SK-N-MC (cell line): ENCODE measurements around the gene PVR.
"Not testable (repeated sequence)": the region's sequence is repeated elsewhere in the genome, so short reads cannot be mapped to it uniquely, and the experiment has no call there.

Experiments
- DNase-seq: peaks from one replicate; pipeline ENCODE4 v3.0.0-alpha.2; 2011; ENCODE audit warnings: low read depth, low spot score
- H3K27ac ChIP-seq: fragments of 200-600 bp; sonication (generic); 2 replicates; pipeline ENCODE4 v1.5.1; 2016; ENCODE audit warnings: mixed run types
- H3K36me3 ChIP-seq: fragments of 200-600 bp; sonication (generic); 2 replicates; pipeline ENCODE4 v1.6.1; 2017; ENCODE audit warnings: antibody characterized with exemption, low read length, mixed read lengths; ENCODE audit not compliant: insufficient read depth
- H3K4me3 ChIP-seq: fragments of 200-600 bp; sonication (generic); 2 replicates; pipeline ENCODE4 v1.5.1; 2016
- H3K9ac ChIP-seq: fragments of 200-600 bp; sonication (generic); 2 replicates; pipeline ENCODE4 v1.8.0; 2017; ENCODE audit warnings: mixed run types, mixed read lengths; ENCODE audit not compliant: insufficient read length
- H3K9me3 ChIP-seq: fragments of 200-600 bp; sonication (generic); 2 replicates; pipeline ENCODE4 v1.6.1; 2017; ENCODE audit warnings: low read depth, mild to moderate bottlenecking, antibody characterized with exemption, low read length, moderate library complexity, mixed read lengths
- EZH2 ChIP-seq: fragments of 200-600 bp; sonication (generic); IDR thresholded peaks from one replicate; pipeline ENCODE4 v1.6.1; 2017; ENCODE audit warnings: antibody characterized with exemption
- FOXP2 ChIP-seq: optimal IDR thresholded peaks from 2 replicates; pipeline ENCODE3; 2011; ENCODE audit warnings: mild to moderate bottlenecking, moderate library complexity; ENCODE audit not compliant: insufficient read depth; ENCODE audit errors: extremely low read length, control extremely low read depth
- POLR2AphosphoS5 ChIP-seq: IDR thresholded peaks from 2 replicates; pipeline ENCODE4 v1.6.1; 2012; ENCODE audit warnings: mild to moderate bottlenecking, low read depth, low read length, borderline replicate concordance

The PVR gene

DNA sequence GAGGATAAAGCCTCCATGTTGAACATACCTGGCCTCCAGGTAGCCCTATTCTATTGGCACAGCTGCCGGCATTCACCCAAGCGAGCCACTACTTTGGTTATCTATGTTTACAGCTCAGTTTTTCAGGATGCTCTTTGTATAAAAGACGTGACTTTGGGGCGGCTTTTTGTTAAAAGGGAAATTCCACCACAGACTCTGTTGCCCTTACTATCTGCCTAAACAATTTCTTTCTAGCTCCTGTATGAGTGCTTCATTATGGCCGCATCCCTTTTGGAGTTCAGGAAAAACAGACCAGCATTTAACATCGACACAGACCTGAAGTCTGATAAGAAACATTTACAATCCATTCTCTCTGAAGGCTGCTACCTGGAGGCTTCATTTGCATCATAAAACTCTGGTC lies 39.5 kb upstream of the PVR start:
- Histone ChIP-seq H3K4me3 (no peak overlapping the region), H3K9ac (no peak overlapping the region), H3K9me3 (no peaks in the 10 kb centered on the region), H3K36me3 (no peaks in the 10 kb centered on the region), H3K27ac (no peak overlapping the region)
- no peak for DNase-seq
- TF ChIP-seq FOXP2 (no peak), EZH2 (no peak), POLR2AphosphoS5 (no peak)

DNA sequence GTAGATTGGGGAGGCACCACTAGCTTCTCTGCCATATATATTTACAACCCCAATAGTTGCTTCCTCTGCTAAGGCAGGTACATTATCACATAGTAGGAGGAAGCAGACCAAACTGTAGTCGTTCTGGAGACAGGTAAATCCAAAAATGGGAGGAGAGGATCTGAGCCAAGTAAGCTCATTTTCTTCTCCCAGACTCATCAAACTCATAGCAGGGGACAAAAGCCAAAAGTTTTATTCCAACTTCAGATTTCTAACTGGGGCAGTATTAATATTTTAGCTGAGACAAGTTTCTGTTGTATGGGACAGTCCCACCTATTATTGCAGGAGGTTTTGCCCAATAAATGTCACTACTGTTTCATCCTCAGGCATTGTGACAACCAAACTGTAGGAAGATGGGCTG lies 38.2 kb upstream of the PVR start:
- Histone ChIP-seq H3K9me3 (no peaks in the 10 kb centered on the region), H3K9ac (no peak overlapping the region), H3K4me3 (no peak overlapping the region), H3K27ac (no peak overlapping the region), H3K36me3 (no peaks in the 10 kb centered on the region)
- no peak for DNase-seq
- TF ChIP-seq FOXP2 (no peak), POLR2AphosphoS5 (no peak), EZH2 (no peak)

DNA sequence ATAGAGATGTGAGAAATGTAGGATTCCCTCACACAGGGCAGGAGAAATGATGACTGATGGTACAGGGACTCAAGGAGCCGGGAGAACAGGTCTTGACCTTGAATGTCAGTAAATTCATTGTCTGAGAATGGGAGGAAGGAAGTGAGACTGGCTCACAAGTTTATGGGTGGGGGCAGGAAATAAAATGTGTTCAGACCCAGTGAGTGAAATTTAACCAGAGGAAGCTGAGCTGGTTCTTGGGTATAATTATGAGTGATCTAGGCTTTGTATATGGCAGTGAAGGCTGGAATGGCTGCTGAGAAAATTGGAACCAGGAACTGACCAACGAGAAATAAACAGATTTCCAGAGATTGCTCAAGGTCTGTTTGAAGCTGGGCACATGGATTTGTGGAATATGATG lies 36.7 kb upstream of the PVR start:
- TF ChIP-seq EZH2, result no peak
- TF ChIP-seq POLR2AphosphoS5, result no peak
- no peak for TF ChIP-seq FOXP2
- DNase-seq, result no peak
- peak overlapping the region; percentile 8; the same call in 1 of the 2 replicates for H3K27ac ChIP-seq
- no peak overlapping the region for H3K9ac ChIP-seq
- no peaks in the 10 kb centered on the region for H3K9me3 ChIP-seq
- no peak overlapping the region for H3K4me3 ChIP-seq
- H3K36me3 ChIP-seq, result no peaks in the 10 kb centered on the region

DNA sequence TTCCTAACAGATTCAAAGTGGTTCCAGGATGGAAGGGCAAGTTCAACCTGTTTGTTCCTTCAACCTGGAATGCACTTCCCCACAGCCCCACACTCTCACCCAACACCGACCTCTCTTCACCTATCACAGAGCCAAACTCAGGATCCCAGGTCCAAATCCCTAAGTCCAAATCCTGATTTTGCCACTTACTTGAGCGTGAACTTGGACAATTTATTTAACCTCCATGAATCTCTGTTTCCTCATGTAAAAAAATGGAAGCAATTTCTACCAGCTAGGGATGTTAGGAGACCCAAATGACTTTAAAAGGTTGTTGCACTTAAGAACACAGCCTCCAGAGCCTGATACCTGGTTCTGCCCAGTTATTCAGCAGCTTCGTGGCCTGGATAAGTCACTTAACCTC lies 35.8 kb upstream of the PVR start:
- peak overlapping the region; percentile 88 for H3K27ac ChIP-seq
- TF ChIP-seq POLR2AphosphoS5, result no peak
- TF ChIP-seq EZH2, result no peak
- TF ChIP-seq FOXP2, result no peak
- peak overlapping the region; percentile 51 for H3K4me3 ChIP-seq
- H3K9ac ChIP-seq, result no peak overlapping the region
- no peaks in the 10 kb centered on the region for H3K36me3 ChIP-seq
- no peaks in the 10 kb centered on the region for H3K9me3 ChIP-seq
- DNase-seq, result no peak

DNA sequence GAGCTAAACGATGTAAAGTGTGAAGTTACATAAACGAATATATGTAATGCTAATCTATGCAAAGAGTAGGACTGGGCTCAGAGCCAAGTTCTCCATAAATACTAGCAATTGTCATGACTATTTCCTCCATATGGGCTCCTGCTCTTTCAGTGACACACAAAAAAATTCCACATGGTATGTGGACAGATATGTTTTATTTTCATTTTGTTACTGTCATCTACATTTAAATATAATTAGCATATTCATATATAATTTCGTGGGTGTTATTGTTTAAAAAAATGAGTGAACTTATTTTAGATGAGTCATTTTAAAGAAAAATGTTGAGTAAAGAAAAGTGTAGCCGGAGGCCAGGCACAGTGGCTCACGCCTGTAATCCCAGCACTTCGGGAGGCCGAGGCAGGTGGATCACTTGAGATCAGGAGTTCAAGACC lies 35.3 kb upstream of the PVR start:
- TF ChIP-seq FOXP2, result no peak
- no peak; the same call in 1 of the 2 replicates for TF ChIP-seq POLR2AphosphoS5
- no peak for TF ChIP-seq EZH2
- DNase-seq, result peak; percentile 94

DNA sequence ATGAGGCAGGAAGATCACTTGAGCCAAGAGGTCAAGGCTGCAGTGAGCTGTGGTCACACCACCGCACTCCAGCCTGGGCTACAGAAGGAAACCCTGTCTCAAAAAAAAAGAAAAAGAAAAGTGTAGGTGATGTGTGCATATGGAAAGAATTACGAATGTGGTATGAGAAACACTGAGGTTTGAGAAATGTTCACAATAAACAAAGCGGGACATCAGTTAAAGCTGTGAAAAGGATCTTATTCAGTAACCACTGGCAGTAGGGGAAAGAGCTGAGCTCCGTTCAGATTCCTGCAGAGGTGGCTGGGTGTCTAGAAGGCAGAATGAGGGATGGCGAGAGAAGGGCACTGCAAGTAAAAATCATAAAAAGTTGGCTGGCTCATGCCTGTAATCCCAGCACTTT lies 34.5 kb upstream of the PVR start:
- Histone ChIP-seq H3K9me3 (no peaks in the 10 kb centered on the region), H3K9ac (no peak overlapping the region), H3K4me3 (no peak overlapping the region), H3K27ac (peak overlapping the region; percentile 56), H3K36me3 (no peaks in the 10 kb centered on the region)
- TF ChIP-seq POLR2AphosphoS5 (no peak), FOXP2 (no peak), EZH2 (no peak)
- DNase-seq, result no peak

More for the DNA sequence above, 35.3 kb upstream of the PVR start:
- Histone ChIP-seq H3K36me3 (no peaks in the 10 kb centered on the region), H3K9me3 (no peaks in the 10 kb centered on the region), H3K4me3 (peak overlapping the region; percentile 51), H3K9ac (no peak overlapping the region), H3K27ac (peak overlapping the region; percentile 88)

DNA sequence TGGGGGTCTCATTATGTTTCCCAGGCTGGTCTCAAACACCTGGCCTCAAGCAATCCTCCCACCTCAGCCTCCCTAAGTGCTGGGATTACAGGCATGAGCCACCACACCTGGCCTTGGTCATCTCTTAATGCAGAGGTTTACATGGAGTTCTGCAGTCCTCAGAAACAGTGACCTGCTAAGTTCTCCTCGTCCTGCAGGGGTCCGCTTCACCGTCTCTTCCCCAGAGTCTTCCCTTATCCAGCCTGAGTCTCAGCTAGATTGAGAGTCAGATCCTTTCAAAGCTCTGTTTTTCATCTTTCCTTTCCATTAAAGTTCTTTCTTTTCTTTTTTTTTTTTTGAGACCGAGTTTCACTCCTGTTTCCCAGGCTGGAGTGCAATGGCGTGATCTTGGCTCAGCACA lies 33.2 kb upstream of the PVR start:
- not testable (repeated sequence) for DNase-seq

DNA sequence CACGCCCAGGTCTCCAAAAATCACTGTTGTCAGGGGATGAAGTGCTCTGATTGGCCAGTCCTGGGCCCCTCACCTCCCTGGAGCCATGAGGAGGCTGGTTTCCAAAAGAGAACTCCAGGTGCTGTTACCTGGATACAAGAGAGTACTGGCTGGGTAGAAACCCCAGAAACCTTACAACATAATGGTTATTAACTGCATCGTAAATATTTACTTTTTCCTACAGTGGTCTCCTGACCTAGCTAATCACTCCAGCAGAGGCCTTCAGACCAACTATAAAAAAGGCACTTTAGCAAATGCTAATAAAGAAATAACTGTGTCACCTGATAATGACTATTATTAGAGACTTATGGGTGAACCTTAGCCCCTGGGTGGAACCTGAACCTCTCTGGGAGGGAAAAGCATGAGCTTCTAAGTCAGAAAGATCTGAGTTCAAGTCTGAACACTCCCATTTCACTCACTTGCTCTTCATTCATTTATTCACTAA lies 31.9 kb upstream of the PVR start:
- Histone ChIP-seq H3K9ac (no peak overlapping the region), H3K27ac (no peak overlapping the region), H3K4me3 (no peak overlapping the region), H3K9me3 (no peaks in the 10 kb centered on the region), H3K36me3 (no peaks in the 10 kb centered on the region)
- TF ChIP-seq FOXP2 (no peak), EZH2 (no peak), POLR2AphosphoS5 (no peak)
- no peak for DNase-seq

More for the DNA sequence above, 33.2 kb upstream of the PVR start:
- not testable (repeated sequence) for H3K27ac ChIP-seq, H3K36me3 ChIP-seq, H3K9ac ChIP-seq, H3K4me3 ChIP-seq, H3K9me3 ChIP-seq

DNA sequence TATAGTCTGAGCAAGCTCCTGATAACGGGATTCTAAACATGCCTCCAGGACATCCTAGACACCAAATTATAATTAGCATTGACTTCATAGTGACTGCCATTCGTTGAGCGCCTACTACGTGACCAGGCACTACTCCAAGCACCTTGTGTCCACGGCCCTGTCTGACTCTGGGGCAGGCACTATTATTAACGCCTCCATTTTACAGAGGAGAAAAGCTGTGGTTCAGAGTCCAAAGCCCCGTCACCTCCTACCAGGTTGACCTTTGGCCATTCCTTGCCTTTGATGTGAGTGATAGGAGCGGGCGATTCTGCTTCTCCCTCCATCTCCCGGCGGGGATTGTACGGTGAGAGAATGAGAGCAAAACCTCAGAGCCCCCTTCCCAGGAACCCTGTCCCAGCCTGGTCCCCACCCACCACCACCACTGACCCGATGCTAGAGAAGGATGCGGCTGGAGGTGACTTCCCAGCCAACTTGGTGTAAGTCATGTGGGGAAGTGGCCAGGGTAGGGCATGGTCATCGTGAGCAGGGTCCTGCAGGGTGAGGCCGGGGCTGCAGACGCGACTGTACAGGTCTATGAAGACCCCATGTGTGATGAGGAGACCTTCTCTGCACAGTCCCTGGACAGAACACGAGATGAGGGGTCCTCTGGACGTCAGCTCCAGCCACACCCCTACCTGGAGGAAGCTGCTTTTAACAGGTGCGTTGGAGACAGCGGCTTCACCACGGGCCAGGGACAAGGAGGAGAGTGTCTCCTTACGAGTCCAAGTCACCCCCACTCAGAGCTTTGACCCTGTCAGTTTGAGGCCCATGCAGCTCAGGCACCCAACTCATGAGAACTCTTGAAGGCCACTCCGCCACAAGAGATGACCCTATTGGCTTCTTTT lies 30.2 kb upstream of the PVR start, which contains the start of gene IGSF23:
Gene IGSF23 (plus strand): TSS at position 269 of the 884 bp plus-strand sequence. CDS start 83 bp downstream, at position 352.
- no peak for TF ChIP-seq POLR2AphosphoS5
- no peak for TF ChIP-seq FOXP2
- no peak for DNase-seq
- Histone ChIP-seq H3K9me3 (no peaks in the 10 kb centered on the region), H3K9ac (no peak within 1 kb of the TSS), H3K4me3 (no peak within 1 kb of the TSS), H3K36me3 (no peaks in the 10 kb centered on the region), H3K27ac (no peak within 1 kb of the TSS)
